ENCODE data around the gene FMOD. TPM values are rescaled to one million over a fixed set of nuclear protein-coding genes. Genes with fewer than 3 reads are reported as not detected.
A peak's percentile ranks its signal among the peaks of the same experiment; 100 is the strongest.

The FMOD gene
- 4.4 and 10.6 TPM in 2 replicates for total RNA-seq
- polyA plus RNA-seq (2012), result 1.7 TPM

GRCh38 chr1:203351037-203351625 lies at the start of gene FMOD:
FMOD (minus strand) TSS chr1:203351122; CDS start chr1:203348270, 2,852 bp downstream.
- peak; percentile 62 for DNase-seq (ENCODE audit: low read depth)

DNA sequence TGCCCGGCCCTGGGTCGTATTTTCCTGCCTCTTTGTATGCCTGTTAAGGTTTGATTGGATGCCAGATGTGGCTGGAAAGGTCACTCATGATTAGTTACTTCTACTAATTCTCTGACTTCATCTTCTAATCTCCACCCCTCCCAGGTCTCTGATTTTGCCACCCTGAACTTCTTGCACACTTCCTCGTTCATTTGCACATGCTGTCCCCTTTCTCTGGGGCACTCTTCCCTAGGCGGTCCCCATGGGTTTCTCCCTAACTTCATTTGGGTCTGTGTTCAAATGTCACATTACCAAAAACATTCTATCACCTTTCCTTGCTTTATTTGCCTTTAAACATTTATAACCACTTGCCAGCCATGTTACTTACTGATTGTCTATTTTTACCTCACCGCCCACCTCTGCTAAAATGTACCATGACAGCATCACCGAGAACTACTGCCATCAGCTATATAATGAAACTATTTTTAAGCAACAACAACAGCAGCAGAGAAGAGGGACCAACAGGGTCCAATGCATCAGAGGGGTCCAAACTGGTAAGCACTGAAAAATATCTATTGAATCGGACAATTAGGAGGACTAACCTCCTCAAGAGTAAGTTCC lies 45.8 kb upstream of the FMOD start:
- DNase-seq (ENCODE audit: low read depth), result no peak

GRCh38 chr1:203395751-203396150 lies 44.8 kb upstream of the FMOD start:
- DNase-seq (ENCODE audit: low read depth), result no peak

DNA sequence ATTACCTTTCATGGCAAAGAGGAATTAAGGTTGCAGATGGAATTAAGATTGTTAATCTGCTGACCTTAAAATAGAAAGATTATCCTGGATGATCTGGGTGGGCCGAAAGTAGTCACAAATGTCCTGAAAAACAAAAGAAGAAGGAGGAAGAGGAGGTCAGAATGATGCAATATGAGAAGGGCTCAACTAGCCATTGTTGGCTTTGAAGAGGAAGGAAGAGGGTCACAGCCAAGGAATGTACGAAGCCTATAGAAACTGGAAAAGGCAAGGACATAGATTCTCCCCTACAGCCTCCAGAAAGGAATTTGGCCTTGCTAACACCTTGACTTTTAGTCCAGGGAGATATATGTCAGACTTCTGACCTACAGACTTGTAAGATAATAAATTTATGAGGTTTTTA lies 39.4 kb upstream of the FMOD start:
- no peak for DNase-seq (ENCODE audit: low read depth)

DNA sequence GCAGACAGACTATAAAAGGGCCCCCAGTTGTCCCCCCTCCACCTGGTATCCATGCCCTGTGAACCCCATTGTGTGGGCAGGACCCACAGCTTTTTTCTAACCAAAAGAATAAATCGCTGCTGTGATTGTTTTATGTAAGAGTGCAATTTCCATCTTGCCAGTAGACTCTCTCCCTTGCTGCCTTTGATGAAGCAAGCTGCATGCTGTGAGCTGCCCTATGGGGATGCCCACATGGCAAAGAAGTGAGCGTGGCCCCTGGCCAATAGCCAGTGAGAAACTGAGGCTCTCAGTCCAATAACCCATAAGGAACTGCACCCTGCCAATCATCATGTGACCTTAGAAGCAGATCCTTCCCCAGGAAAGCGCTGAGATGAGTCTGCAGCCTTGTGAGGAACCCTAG lies 37.8 kb upstream of the FMOD start:
- DNase-seq (ENCODE audit: low read depth), result no peak

DNA sequence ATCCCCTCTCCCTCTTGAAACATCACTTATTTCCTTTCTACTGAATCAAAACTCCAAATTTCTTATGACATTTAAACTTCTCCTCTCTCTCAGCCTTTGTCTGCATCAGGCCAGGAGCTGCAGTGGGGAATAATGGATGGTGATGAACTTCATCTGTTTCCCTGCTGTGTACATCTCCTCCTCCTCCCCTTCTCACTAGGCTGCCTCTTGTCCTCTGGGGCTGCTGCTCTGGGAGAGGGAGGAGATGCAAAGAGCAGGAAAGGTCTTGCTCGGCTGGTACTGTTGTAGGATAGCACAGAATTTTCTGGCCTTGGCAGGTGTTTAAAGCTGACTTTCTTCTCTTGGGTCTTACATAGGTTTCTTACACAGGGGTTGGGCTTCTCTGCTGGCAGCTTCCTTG lies 31.1 kb upstream of the FMOD start:
- no peak for DNase-seq (ENCODE audit: low read depth)

- no peak for DNase-seq (ENCODE audit: low read depth)
Observed at GRCh38 chr1:203381151-203381751, 30.3 kb upstream of the FMOD start.

- no peak for DNase-seq (ENCODE audit: low read depth)
Observed at GRCh38 chr1:203380420-203381150, 29.7 kb upstream of the FMOD start.

GRCh38 chr1:203379825-203380224 lies 28.9 kb upstream of the FMOD start:
- no peak for DNase-seq (ENCODE audit: low read depth)

DNA sequence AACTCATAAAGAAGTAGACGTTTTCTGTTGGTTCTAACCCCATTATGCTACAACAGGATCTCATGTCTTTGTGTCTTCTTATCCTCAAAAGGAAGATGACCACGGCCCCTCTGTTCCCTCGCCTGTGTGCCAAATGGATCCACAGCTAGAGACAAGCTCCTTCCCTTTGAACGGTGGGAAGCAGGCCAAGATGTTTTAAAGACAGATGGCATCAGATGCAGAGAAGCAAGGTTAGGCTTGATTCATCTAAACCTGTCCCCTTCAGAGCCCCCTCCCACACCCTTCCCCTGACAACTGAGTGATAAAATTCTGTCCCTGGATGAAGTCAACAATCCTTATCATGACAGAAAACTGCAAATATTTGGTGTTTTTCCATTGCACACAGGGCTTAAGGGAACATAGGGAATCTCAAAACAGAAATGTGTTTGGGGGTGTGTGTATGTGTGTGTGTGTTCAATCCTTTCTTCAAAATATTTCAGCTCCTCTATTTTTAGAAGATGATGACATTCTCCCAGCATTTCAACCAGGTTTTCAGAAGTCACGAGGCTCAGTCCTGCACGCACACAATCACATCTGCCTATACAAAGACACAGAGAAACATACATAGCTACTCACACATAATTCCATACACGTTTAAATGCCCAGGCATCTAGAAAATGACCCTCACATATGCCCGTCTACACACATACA lies 27.8 kb upstream of the FMOD start:
- DNase-seq (ENCODE audit: low read depth), result peak; percentile 30

GRCh38 chr1:203373991-203374390 lies 23.1 kb upstream of the FMOD start:
- no peak for DNase-seq (ENCODE audit: low read depth)

DNA sequence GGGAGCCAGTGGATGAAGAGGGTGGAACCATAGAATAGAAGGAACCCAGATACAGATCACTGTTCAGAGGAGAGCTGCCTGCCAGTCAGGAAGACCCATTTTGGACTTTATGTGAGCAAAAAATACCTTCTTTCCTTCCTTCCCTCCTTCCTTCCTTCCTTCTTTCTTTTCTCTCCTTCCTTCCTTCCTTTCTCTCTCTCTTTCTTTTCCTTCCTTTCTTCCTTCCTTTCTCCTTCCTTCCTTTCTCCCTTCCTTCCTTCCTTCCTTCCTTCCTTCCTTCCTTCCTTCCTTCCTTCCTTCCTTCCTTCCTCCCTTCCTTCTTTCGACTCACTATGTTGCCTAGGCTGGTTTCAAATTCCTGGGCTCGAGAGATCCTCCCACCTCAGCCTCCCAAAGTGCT lies 22.1 kb upstream of the FMOD start:
- DNase-seq (ENCODE audit: low read depth), result no peak

DNA sequence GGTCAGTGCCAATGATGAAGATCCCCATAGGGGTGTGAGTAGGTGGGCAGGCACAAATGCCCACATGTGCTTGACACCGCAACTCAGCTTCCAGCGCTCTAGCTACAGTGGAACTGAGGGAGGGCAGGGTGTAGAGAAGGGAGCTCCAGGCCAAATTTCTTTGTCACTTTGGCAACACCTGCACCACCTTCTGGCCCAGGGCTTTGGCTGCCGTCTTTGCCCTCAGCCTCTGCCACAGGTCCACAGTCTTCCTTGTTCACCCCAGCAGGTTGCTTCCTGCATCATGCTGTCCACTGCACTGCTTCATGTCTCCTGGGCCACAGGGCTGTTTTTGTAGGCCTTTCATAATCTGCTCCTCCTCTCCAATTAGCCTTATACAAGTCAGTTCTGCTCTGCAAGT lies 20.4 kb upstream of the FMOD start:
- DNase-seq (ENCODE audit: low read depth), result no peak

DNA sequence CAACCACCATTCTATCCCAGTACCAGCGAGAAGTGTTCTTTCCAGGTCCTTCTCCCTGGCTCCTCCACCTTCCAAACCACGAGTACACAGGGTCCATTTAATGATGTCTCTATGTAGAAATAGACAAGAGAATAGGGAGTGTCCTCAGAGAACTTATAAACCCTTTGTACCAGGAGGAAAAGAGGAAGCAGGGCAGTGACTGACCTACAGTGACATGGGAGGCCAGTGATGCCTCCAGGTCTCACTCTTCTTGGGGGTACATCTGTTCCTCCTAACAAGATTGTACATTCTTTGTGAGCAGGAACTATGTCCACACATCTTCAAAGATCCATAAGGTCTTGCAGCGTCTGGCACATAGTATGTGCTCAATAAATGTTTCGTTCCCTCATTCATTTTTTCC lies 18.7 kb upstream of the FMOD start:
- DNase-seq (ENCODE audit: low read depth), result no peak

- peak; percentile 51 for DNase-seq (ENCODE audit: low read depth)
Observed at GRCh38 chr1:203368624-203369451, 17.9 kb upstream of the FMOD start.

DNA sequence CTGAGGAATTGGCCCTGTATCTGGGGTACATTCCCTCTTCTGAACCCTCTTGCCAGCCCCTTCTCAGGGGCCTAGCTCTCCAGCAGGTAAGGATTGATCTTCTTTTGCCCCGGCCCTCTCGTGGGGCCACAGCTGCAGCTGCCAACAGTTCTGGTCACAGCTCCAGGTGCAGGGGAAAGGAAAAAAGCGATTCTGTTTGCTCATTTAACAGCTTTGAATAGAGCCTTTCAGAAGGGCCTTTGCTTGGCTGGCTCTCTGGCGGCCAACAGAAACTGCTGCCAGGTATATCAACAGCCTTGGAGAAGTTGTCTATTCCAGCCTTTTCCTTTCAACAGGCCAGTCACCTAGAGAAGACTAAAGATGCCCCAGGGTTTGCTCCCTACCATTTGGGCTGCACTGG lies 16.1 kb upstream of the FMOD start:
- no peak for DNase-seq (ENCODE audit: low read depth)

DNA sequence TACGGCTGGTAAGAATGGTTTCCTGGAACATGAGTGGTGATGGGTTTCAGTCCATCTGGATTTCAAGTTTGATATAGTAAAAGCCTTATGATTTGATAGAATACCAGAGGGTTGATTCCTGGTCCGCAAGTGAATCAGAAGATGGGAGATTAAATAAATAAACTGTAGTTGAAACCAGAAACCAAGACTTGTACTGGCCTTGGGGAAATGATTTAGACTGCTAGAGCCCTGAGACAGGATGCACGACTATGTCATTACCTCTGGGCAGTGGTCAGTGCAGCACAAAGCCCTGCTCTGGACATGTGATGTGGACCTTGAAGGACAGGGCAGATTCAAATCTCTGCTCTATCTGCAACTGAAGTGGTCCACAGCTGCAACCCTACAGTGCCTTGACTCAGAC lies 15.6 kb upstream of the FMOD start:
- no peak for DNase-seq (ENCODE audit: low read depth)

GRCh38 chr1:203364806-203365205 lies 13.9 kb upstream of the FMOD start:
- no peak for DNase-seq (ENCODE audit: low read depth)

- no peak for DNase-seq (ENCODE audit: low read depth)
Observed at GRCh38 chr1:203364094-203364801, 13.3 kb upstream of the FMOD start.

- no peak for DNase-seq (ENCODE audit: low read depth)
Observed at GRCh38 chr1:203362720-203363025, 11.8 kb upstream of the FMOD start.
